CMK (cell line): ENCODE data around the gene GRIN2C.

Source experiments
- DNase-seq: peaks from one replicate; pipeline ENCODE4 v3.0.0-alpha.2; 2010; ENCODE audit warnings: low read depth

GRIN2C gene

DNA sequence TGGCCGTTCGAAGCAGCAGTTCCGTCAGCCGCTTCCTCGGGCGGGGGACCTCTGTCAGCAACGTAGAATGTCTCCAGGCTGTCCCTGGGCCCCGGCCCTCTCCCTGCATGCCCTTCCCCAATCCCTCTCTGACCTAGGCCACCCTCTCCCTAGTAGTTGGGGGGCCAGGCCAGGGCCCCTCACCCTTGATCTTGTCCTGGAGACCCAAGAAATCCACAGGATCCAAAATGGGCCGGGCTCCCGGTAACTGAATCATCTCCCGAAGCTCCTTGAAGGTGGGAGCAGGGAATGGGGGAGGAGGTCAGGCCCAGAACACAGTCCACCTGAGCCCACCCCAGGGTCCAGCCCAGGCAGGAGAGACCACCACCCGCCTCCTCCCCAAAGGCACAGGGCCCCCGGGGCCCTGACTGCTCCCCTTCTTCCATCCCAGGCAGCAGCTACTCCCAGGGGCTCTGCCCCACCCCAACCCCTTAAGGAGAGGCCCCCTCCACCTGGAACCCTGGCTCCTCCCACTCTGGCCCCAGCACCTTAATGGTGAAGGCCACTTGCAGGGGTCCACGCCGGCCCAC, 4.7 kb upstream of the GRIN2C start:
- no peak for DNase-seq

- no peak for DNase-seq
Measured at GRCh38 chr17:74863420-74864296, 4.0 kb upstream of the GRIN2C start.

GRCh38 chr17:74862919-74863318, 3.2 kb upstream of the GRIN2C start:
- no peak for DNase-seq

- no peak for DNase-seq
Measured at GRCh38 chr17:74862108-74862901, 2.6 kb upstream of the GRIN2C start.

DNA sequence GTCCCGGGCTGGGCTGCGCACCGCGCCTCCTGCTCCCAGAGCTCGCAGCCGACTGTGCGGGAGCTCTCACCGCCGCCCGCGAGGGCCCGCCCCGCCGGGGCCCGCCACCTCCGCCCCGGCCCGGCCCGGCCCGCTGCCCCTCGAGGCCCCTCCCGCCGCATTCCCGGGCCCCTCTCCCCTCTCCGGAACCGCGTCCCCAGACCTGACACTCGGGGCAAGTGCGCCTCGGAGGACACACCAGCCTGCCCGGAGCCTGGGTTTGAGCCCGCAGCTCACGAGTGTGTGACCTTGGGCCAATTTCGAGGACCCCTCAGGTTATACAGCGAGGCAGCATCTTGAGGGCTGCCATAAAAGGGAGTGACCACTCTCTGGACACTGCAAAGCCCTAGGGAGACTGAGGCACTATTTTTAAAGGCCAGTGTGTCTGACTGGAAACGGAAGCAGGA, 2.0 kb upstream of the GRIN2C start:
- no peak for DNase-seq

- DNase-seq: no peak
Measured at GRCh38 chr17:74860872-74861661, 1.4 kb upstream of the GRIN2C start.

DNA sequence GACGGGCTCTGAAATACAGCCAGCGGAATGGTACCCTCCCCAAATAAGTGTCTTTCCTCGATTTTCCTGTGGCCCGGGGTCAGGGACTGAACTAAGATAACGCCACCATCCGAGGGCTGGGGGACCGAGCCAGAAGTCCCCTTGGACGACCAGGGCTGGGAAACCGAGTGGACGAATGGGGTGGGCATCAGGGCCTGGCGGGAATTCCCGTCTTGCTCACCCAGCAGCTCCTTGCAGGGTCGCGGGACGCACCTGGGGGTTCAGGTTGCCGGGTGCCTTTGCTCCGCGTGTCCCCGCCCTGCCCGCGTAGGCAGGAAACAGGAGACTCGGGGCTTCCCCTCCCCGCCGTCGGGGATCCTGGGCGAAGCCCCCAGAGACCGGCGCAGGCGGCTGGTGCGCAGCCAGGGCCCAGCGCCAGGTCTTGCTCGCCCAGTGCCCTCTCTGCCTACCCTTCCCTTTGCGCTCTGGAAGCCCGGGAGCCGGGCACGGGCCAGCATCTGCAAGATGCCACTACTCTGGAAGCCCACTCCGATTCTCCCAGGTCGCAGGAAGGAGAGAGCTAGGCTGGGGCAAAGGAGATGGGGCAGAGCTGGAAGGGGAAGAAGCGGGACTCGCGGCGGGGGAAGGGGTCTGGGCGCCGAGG, 665 bp upstream of the GRIN2C start:
- no peak for DNase-seq

GRCh38 chr17:74858672-74859458, 820 bp downstream of the GRIN2C start:
- DNase-seq: no peak

- no peak for DNase-seq
Measured at GRCh38 chr17:74857191-74857590, 2.5 kb downstream of the GRIN2C start.

DNA sequence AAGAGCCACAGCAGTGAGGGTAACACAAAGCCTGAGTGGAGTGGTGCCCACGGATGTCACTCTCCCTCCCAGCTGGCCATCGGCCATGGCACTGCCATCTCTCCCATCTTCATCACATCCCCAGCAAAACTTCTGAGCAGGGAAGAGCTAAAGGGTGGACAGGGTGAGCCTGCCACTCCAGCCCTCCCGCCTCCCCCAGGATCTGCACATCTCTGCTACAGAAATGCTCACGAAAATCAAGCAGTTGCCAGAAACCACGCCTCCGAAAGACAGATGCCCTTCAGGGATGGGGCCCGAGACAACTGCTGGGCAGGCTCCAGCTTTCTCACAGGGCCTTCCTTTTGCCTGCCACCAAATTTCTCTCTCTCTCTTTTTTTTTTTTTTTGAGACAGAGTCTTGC, 3.6 kb downstream of the GRIN2C start:
- no peak for DNase-seq

DNA sequence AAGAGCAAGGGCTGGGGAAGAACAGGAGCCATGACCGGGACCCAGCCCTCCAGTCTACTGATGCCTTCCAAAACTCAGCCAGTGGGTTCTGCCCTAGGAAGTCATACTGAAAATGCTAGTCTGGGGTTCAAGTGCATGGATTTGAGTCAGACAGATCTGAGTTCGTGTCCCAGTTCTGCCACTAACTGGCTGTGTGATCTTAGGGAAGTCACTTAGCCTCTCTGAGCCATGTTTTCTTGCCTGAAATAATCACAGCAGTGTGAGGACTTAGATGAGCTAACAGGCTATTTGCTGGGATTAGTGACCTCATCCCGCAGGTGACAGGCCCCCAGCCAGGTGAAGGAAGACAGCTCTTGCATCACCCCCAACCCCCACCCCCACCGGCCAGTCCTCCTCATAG, 4.4 kb downstream of the GRIN2C start:
- DNase-seq: no peak

DNA sequence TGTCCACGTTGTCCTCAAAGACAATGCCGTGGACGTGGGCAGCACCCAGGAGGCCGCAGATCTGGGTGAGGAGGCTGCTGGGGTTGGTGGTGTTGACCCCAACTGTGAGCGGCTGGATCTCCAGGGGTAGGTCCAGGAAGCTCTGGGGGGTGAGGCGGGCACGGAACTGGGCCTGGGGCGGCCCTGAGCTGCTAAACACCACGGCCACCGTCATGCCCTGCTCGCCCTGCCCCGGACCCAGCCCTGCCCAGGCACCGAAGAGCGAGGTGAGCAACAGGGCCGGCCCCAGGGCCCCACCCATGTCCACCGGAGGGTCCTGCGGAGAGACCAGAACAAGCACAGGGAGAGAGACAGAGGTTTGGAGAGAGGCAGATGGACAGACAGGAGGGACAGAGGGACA, 4.9 kb downstream of the GRIN2C start:
- DNase-seq: no peak

DNA sequence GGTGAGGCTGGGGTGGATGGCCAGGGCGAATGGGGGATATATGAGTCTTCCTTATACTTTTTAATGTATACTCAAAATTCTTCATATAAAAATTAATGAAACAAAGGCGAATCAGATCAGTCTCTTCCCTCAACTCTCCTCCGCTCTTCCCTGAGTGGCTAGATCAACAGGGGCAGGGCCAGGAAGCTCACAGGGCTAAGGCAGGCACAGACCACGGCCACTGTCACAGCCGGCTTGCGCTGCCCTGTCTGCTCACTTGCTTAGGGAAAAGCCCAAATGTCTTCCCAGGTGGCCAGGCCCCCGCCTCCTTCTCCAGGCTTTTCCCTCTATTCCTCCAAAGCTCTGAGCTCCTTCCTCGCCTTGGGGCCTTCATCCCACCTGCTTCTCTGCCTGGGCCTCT, 6.0 kb downstream of the GRIN2C start:
- DNase-seq: no peak

- no peak for DNase-seq
Measured at GRCh38 chr17:74853048-74853397, 6.7 kb downstream of the GRIN2C start.

GRCh38 chr17:74852237-74853047, 7.2 kb downstream of the GRIN2C start:
- no peak for DNase-seq

- DNase-seq: no peak
Measured at GRCh38 chr17:74851612-74852236, 8.0 kb downstream of the GRIN2C start.

- DNase-seq: no peak
Measured at GRCh38 chr17:74850914-74851313, 8.8 kb downstream of the GRIN2C start.

- DNase-seq: no peak
Measured at GRCh38 chr17:74850310-74850709, 9.4 kb downstream of the GRIN2C start.

DNA sequence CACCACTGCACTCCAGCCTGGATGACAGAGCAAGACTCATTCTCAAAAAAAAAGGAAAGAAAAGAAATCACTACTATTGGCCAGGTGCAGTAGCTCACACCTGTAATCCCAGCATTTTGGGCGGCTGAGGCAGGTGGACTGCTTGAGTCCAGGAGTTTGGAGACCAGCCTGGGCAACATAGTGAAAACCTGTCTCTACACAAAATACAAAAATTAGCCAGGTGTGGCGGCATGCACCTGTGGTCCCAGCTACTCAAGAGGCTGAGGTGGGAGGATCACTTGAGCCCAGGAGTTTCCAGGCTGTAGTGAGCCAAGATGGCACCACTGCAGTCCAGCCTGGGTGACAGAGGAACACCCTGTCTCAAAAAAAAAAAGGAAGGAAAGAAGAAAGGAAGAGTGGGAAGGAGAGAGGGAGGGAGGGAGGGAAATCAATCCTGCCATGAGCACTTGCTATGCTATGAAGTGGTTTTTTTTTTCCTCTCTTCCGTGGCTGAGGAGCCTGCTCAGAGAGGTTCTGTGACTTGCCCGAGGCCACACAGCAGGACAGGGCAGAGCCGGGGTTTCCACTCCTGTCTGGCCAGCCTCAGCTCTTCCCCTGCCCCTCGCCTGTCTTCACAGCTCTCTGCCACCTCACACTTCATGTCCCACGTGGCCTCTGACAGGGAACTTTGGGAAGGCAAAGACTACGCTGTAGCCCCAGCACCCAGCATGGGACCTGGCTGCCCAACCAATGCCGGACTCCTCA, 10.9 kb downstream of the GRIN2C start:
- no peak for DNase-seq
